PC-9 (cell line): ENCODE data around the gene IL1RAP.

Source experiments
- CTCF ChIP-seq: fragments of 200-600 bp; sonication (generic); conservative IDR thresholded peaks from 2 replicates; pipeline ENCODE4 v1.6.1; 2017; ENCODE audit warnings: mixed run types, antibody characterized with exemption, mild to moderate bottlenecking, moderate library complexity
- EZH2 ChIP-seq: fragments of 200-600 bp; sonication (generic); IDR thresholded peaks from 2 replicates; pipeline ENCODE4 v1.8.0; 2017; ENCODE audit warnings: antibody characterized with exemption, low read depth

- TF ChIP-seq CTCF (no peak), EZH2 (no peak)
Measured at GRCh38 chr3:190539526-190539925, 25.6 kb downstream of the IL1RAP start.
